ENCODE measurements around the gene IGLL5. TPM values are rescaled to one million over a fixed set of nuclear protein-coding genes. Genes with fewer than 3 reads are reported as not detected.
"Not testable (repeated sequence)": the region's sequence is repeated elsewhere in the genome, so short reads cannot be mapped to it uniquely, and the experiment has no call there.

The IGLL5 gene
- total RNA-seq, 1 donor = 2.0 TPM

GRCh38 chr22:22920910-22921550 lies 33.4 kb downstream of the IGLL5 start:
- H3K4me3 ChIP-seq (ENCODE audit: low read length) = no peak overlapping the region
- peaks cover 12% of the 10 kb centered on the region for H3K4me1 ChIP-seq (ENCODE audit: insufficient read depth, low read length)
- no peaks in the 10 kb centered on the region for H3K9me3 ChIP-seq (ENCODE audit: low read depth, low read length)
- no peaks in the 10 kb centered on the region for H3K27me3 ChIP-seq (ENCODE audit: insufficient read depth, low read length)

GRCh38 chr22:22921575-22921974 lies 34.0 kb downstream of the IGLL5 start:
- H3K9me3 ChIP-seq (ENCODE audit: low read depth, low read length) = no peaks in the 10 kb centered on the region

GRCh38 chr22:22922092-22922953 lies 34.7 kb downstream of the IGLL5 start:
- H3K4me1 ChIP-seq (ENCODE audit: insufficient read depth, low read length) = peaks cover 23% of the 10 kb centered on the region
- H3K27me3 ChIP-seq (ENCODE audit: insufficient read depth, low read length); H3K4me3 ChIP-seq (ENCODE audit: low read length); H3K9me3 ChIP-seq (ENCODE audit: low read depth, low read length): not testable (repeated sequence)

More at GRCh38 chr22:22921575-22921974, 34.0 kb downstream of the IGLL5 start:
- Histone ChIP-seq H3K4me1 (ENCODE audit: insufficient read depth, low read length) (peaks cover 17% of the 10 kb centered on the region), H3K27me3 (ENCODE audit: insufficient read depth, low read length) (no peaks in the 10 kb centered on the region), H3K4me3 (ENCODE audit: low read length) (no peak overlapping the region)

GRCh38 chr22:22922954-22923319 lies 35.3 kb downstream of the IGLL5 start:
- peaks cover 29% of the 10 kb centered on the region for H3K4me1 ChIP-seq (ENCODE audit: insufficient read depth, low read length)
- no peak overlapping the region for H3K4me3 ChIP-seq (ENCODE audit: low read length)
- no peaks in the 10 kb centered on the region for H3K9me3 ChIP-seq (ENCODE audit: low read depth, low read length)
- no peaks in the 10 kb centered on the region for H3K27me3 ChIP-seq (ENCODE audit: insufficient read depth, low read length)

- Histone ChIP-seq H3K4me3 (ENCODE audit: low read length) (no peak overlapping the region), H3K4me1 (ENCODE audit: insufficient read depth, low read length) (peaks cover 34% of the 10 kb centered on the region), H3K27me3 (ENCODE audit: insufficient read depth, low read length) (no peaks in the 10 kb centered on the region), H3K9me3 (ENCODE audit: low read depth, low read length) (no peaks in the 10 kb centered on the region)
These were observed 35.8 kb downstream of the IGLL5 start for GRCh38 chr22:22923379-22923778.

GRCh38 chr22:22923930-22924329 lies 36.3 kb downstream of the IGLL5 start:
- H3K4me3 ChIP-seq (ENCODE audit: low read length) = no peak overlapping the region
- no peaks in the 10 kb centered on the region for H3K9me3 ChIP-seq (ENCODE audit: low read depth, low read length)
- no peaks in the 10 kb centered on the region for H3K27me3 ChIP-seq (ENCODE audit: insufficient read depth, low read length)
- H3K4me1 ChIP-seq (ENCODE audit: insufficient read depth, low read length) = peaks cover 39% of the 10 kb centered on the region

- peaks cover 46% of the 10 kb centered on the region for H3K4me1 ChIP-seq (ENCODE audit: insufficient read depth, low read length)
These were observed 36.9 kb downstream of the IGLL5 start for GRCh38 chr22:22924369-22925145.

GRCh38 chr22:22925146-22925804 lies 37.7 kb downstream of the IGLL5 start:
- no peak overlapping the region for H3K4me3 ChIP-seq (ENCODE audit: low read length)
- H3K4me1 ChIP-seq (ENCODE audit: insufficient read depth, low read length) = peaks cover 53% of the 10 kb centered on the region
- no peaks in the 10 kb centered on the region for H3K27me3 ChIP-seq (ENCODE audit: insufficient read depth, low read length)
- no peaks in the 10 kb centered on the region for H3K9me3 ChIP-seq (ENCODE audit: low read depth, low read length)

More at GRCh38 chr22:22924369-22925145, 36.9 kb downstream of the IGLL5 start:
- Histone ChIP-seq H3K4me3 (ENCODE audit: low read length) (no peak overlapping the region), H3K27me3 (ENCODE audit: insufficient read depth, low read length) (no peaks in the 10 kb centered on the region), H3K9me3 (ENCODE audit: low read depth, low read length) (no peaks in the 10 kb centered on the region)

GRCh38 chr22:22925805-22926369 lies 38.3 kb downstream of the IGLL5 start:
- Histone ChIP-seq H3K4me1 (ENCODE audit: insufficient read depth, low read length) (peaks cover 59% of the 10 kb centered on the region), H3K27me3 (ENCODE audit: insufficient read depth, low read length) (no peaks in the 10 kb centered on the region)

GRCh38 chr22:22926370-22927195 lies 39.0 kb downstream of the IGLL5 start:
- H3K4me3 ChIP-seq (ENCODE audit: low read length) = no peak overlapping the region
- H3K4me1 ChIP-seq (ENCODE audit: insufficient read depth, low read length) = peaks cover 66% of the 10 kb centered on the region
- no peaks in the 10 kb centered on the region for H3K9me3 ChIP-seq (ENCODE audit: low read depth, low read length)
- H3K27me3 ChIP-seq (ENCODE audit: insufficient read depth, low read length) = no peaks in the 10 kb centered on the region

More at GRCh38 chr22:22925805-22926369, 38.3 kb downstream of the IGLL5 start:
- H3K4me3 ChIP-seq (ENCODE audit: low read length) = no peak overlapping the region
- no peaks in the 10 kb centered on the region for H3K9me3 ChIP-seq (ENCODE audit: low read depth, low read length)

- H3K4me3 ChIP-seq (ENCODE audit: low read length) = no peak overlapping the region
- peaks cover 74% of the 10 kb centered on the region for H3K4me1 ChIP-seq (ENCODE audit: insufficient read depth, low read length)
- no peaks in the 10 kb centered on the region for H3K27me3 ChIP-seq (ENCODE audit: insufficient read depth, low read length)
- H3K9me3 ChIP-seq (ENCODE audit: low read depth, low read length) = no peaks in the 10 kb centered on the region
These were observed 39.7 kb downstream of the IGLL5 start for GRCh38 chr22:22927196-22927887.

GRCh38 chr22:22927888-22928665 lies 40.5 kb downstream of the IGLL5 start:
- H3K9me3 ChIP-seq (ENCODE audit: low read depth, low read length) = no peaks in the 10 kb centered on the region
- H3K27me3 ChIP-seq (ENCODE audit: insufficient read depth, low read length) = no peaks in the 10 kb centered on the region
- H3K4me1 ChIP-seq (ENCODE audit: insufficient read depth, low read length) = peaks cover 81% of the 10 kb centered on the region
- H3K4me3 ChIP-seq (ENCODE audit: low read length) = no peak overlapping the region
